Kidney (tissue), 14 donors: ENCODE results near the gene CERS3. TPM values are rescaled to one million over a fixed set of nuclear protein-coding genes. Genes with fewer than 3 reads are reported as not detected.

ENCODE experiments used
- DNase-seq, 5 donors: peaks; one replicate each; pipeline ENCODE4 v3.0.0-alpha.2; 2013 to 2020
- FAIRE-seq: peaks from 2 replicates; lab custom pipeline; 2012; peaks lifted over from hg19 to GRCh38; lab: Jason Lieb, UNC
- H3K27ac ChIP-seq, 2 donors: one replicate each; pipeline ENCODE4 v1.7.0; 2013; ENCODE audit warnings: low read depth in 2 of 2, low read length in 2 of 2, inconsistent platforms in 1 of 2
- H3K27me3 ChIP-seq: one replicate; pipeline ENCODE4 v1.7.1; 2013; ENCODE audit warnings: low read length, inconsistent platforms; ENCODE audit not compliant: control insufficient read depth, insufficient read depth
- H3K36me3 ChIP-seq, 3 donors: one replicate each; pipeline versions ENCODE4 v1.7.0 to v1.7.1; 2013; ENCODE audit warnings: low read length in 3 of 3, control low read depth in 1 of 3, inconsistent platforms in 1 of 3; ENCODE audit not compliant: insufficient read depth in 3 of 3, control insufficient read depth in 2 of 3
- H3K4me1 ChIP-seq, 3 donors: one replicate each; pipeline versions ENCODE4 v1.7.0 to v1.7.1; 2013; ENCODE audit warnings: low read length in 3 of 3, inconsistent platforms in 1 of 3, low read depth in 1 of 3; ENCODE audit not compliant: control insufficient read depth in 2 of 3, insufficient read depth in 2 of 3
- H3K4me3 ChIP-seq, 3 donors: one replicate each; pipeline versions ENCODE4 v1.7.0 to v1.8.1; 2013; ENCODE audit warnings: low read length in 3 of 3, control low read depth in 1 of 3, inconsistent platforms in 1 of 3
- H3K9ac ChIP-seq, 3 donors: one replicate each; pipeline versions ENCODE4 v1.7.0 to v1.7.1; 2013; ENCODE audit warnings: low read length in 3 of 3, control low read depth in 1 of 3, inconsistent platforms in 1 of 3
- H3K9me3 ChIP-seq, 3 donors: one replicate each; pipeline versions ENCODE4 v1.7.0 to v1.7.1; 2013; ENCODE audit warnings: low read length in 3 of 3, control low read depth in 1 of 3, inconsistent platforms in 1 of 3; ENCODE audit not compliant: control insufficient read depth in 2 of 3, insufficient read depth in 1 of 3
- intact Hi-C: fragments of 100-400 bp; cut with DNase I; formaldehyde crosslinking; loops from one replicate; pipeline ENCODE4 v1.11.1; 2022
- polyA plus RNA-seq: library from polyadenylated mRNA; stranded (reverse); fragments of 350-450 nt; fragmentation: Illumina TruSeq; extraction: RNeasy Lipid Tissue Mini Kit (QIAGEN cat#74804); gene quantifications from one replicate; pipeline ENCODE4 v1.2.3, GENCODE V29; 2014; ENCODE audit warnings: low read depth, low replicate concordance; ENCODE audit not compliant: insufficient read depth
- total RNA-seq: library from RNA; stranded (reverse); fragmentation: NEBNext Ultra II Directional; extraction: Animal tissue kit (Norgen Biotek cat#: 25700); gene quantifications from one replicate; pipeline ENCODE4 v1.2.1, GENCODE V29; 2021
- TF ChIP-seq, protein P1 (sequence below): IDR thresholded peaks from 3 replicates; pipeline ENCODE4 v1.5.1; 2012; ENCODE audit warnings: mild to moderate bottlenecking, moderate library complexity, borderline replicate concordance; ENCODE audit not compliant: insufficient read depth; ENCODE audit errors: extremely low read depth
- donor health status: control.
- donor health status: control.
- donor health status: control.
- donor health status: control.
- donor health status: control.
- donor health status: DM: yes; HTN: yes; CAD: no.
- donor health status: Normal renal cell carcinoma (clear cell type).

Gene CERS3
- total and polyA plus RNA-seq, 2 donors from 2014 or later = 0.31 TPM; not detected in 1

DNA sequence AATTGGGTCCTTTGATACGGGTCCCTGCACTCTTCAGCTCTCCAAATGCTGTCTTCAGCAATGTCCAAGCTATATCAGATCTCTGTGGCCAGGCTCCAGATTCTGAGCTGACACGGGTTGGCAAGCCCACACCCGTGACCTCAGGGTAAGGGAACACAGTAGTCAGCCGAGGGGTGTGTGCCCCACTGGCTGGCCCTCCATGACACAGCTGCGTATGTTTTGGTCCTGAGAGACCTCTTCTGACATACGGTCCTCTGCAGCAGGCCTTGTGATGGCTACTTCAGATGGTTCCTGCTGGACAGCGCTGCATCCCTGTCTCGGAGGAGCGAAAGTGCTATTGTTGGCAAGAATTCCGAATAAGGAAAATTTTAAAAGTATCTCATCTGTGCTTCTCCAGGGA lies 101.8 kb downstream of the CERS3 start:
- Histone ChIP-seq H3K9me3 (peaks cover 0 to 5% (median 0%) of the 10 kb centered on the region in 3 donors), H3K27ac (no peak overlapping the region), H3K9ac (no peak overlapping the region), H3K4me3 (no peak overlapping the region), H3K27me3 (no peaks in the 10 kb centered on the region), H3K36me3 (no peaks in the 10 kb centered on the region), H3K4me1 (no peaks in the 10 kb centered on the region)
- TF ChIP-seq, protein P1, sequence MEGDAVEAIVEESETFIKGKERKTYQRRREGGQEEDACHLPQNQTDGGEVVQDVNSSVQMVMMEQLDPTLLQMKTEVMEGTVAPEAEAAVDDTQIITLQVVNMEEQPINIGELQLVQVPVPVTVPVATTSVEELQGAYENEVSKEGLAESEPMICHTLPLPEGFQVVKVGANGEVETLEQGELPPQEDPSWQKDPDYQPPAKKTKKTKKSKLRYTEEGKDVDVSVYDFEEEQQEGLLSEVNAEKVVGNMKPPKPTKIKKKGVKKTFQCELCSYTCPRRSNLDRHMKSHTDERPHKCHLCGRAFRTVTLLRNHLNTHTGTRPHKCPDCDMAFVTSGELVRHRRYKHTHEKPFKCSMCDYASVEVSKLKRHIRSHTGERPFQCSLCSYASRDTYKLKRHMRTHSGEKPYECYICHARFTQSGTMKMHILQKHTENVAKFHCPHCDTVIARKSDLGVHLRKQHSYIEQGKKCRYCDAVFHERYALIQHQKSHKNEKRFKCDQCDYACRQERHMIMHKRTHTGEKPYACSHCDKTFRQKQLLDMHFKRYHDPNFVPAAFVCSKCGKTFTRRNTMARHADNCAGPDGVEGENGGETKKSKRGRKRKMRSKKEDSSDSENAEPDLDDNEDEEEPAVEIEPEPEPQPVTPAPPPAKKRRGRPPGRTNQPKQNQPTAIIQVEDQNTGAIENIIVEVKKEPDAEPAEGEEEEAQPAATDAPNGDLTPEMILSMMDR = no peak
- no peak for DNase-seq
- intact Hi-C loops = no loop called here
- no peak for FAIRE-seq

DNA sequence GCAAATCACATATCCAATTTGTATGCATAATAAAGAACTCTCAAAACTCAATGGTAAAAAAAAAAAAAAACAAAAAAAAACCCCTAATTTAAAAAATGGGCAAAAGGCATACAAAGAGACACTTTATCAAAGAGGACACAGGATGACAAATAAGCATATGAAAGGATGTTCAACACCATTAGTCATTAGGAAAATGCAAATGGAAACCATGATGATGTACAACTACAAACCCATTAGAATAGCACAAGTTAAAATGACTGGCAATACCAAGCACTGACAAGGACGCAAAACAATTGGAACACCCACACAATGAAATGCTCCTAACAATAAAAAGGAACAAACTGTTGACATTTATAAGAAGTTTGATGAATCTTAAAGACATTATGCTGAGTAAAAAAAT lies 123.6 kb downstream of the CERS3 start:
- no peak for DNase-seq
- Histone ChIP-seq H3K27ac (no peak overlapping the region), H3K4me3 (no peak overlapping the region), H3K36me3 (no peaks in the 10 kb centered on the region), H3K4me1 (no peaks in the 10 kb centered on the region), H3K9ac (no peak overlapping the region), H3K9me3 (peaks cover 0 to 5% (median 0%) of the 10 kb centered on the region in 3 donors), H3K27me3 (no peaks in the 10 kb centered on the region)
- TF ChIP-seq, protein P1 = no peak
- intact Hi-C loops = no loop called here
- no peak for FAIRE-seq

DNA sequence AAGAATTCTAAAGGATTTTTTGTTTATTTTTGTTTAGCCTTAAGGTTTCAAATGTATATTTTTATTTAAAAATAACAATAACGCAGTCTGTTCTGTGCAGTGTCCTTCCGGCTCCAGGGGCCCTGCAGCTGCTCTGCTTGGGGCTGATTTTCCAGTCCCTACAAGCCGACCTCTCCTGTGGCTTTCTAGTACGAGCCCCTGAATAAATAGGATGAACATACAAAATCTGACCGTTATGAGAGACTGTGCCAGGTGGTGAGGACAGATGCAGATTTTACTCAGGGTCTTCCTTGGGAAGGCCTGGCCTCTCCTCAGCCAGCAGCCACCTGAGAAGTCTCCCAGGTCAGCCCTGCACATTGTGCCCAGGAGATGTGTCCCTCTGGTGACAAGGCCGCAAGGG lies 127.8 kb downstream of the CERS3 start:
- Histone ChIP-seq H3K4me1 (no peaks in the 10 kb centered on the region), H3K9me3 (peaks cover 0 to 5% (median 0%) of the 10 kb centered on the region in 3 donors), H3K27ac (no peak overlapping the region), H3K27me3 (no peaks in the 10 kb centered on the region), H3K9ac (no peak overlapping the region), H3K36me3 (no peaks in the 10 kb centered on the region), H3K4me3 (no peak overlapping the region)
- intact Hi-C loops = no loop called here
- no peak for DNase-seq
- TF ChIP-seq, protein P1 = no peak
- FAIRE-seq = no peak

DNA sequence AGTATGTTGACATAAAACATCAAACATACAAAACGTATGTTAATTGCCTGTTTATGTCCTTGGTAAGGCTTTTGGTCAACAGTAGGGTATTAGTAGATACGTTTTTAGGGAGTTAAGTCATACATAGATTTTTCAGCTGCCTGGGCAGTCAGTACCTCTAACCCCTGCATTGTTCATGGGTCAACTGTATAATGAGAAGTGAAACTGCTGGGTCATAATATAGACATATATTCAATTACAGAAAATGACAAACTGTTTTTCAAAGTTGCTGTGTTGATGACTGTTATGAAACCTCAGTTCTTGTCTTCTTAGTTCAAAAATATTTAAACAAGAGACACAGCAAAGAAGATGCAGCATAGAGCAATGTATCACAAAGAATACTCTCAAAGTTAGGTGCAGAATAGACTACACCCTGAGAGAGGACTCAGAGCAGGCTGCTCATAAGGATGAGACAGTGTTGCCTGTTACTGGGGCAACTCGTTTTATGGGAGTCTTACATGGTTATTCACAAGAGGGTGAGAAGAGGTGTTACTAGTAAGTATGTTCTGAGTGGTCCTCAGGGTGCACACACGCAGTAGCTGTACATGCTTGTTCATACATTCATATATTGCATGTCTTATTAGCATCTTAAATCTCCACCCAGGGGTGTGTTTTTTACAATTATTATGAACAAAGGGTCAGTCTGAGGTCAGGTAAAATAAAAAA lies 133.9 kb downstream of the CERS3 start:
- H3K27me3 ChIP-seq = no peaks in the 10 kb centered on the region
- no peaks in the 10 kb centered on the region for H3K4me1 ChIP-seq
- DNase-seq (no peak), FAIRE-seq (no peak)
- TF ChIP-seq, protein P1 = no peak
- H3K36me3 ChIP-seq = no peaks in the 10 kb centered on the region
- H3K9ac ChIP-seq = no peak overlapping the region
- intact Hi-C loops = no loop called here
- no peak overlapping the region for H3K27ac ChIP-seq
- H3K9me3 ChIP-seq = no peaks in the 10 kb centered on the region
- no peak overlapping the region for H3K4me3 ChIP-seq
